Skeletal muscle cell (primary cell): ENCODE measurements around the gene FCAMR.
"Not testable (repeated sequence)": the region's sequence is repeated elsewhere in the genome, so short reads cannot be mapped to it uniquely, and the experiment has no call there.

ENCODE experiments used
- DNase-seq: peaks from one replicate; pipeline ENCODE4 v3.0.0-alpha.2; 2010; ENCODE audit warnings: low read depth
- H3K4me3 ChIP-seq: 2 replicates; pipeline ENCODE4 v1.5.1; 2011; ENCODE audit warnings: low read depth, mild to moderate bottlenecking, control low read depth, low read length, moderate library complexity

FCAMR gene

DNA sequence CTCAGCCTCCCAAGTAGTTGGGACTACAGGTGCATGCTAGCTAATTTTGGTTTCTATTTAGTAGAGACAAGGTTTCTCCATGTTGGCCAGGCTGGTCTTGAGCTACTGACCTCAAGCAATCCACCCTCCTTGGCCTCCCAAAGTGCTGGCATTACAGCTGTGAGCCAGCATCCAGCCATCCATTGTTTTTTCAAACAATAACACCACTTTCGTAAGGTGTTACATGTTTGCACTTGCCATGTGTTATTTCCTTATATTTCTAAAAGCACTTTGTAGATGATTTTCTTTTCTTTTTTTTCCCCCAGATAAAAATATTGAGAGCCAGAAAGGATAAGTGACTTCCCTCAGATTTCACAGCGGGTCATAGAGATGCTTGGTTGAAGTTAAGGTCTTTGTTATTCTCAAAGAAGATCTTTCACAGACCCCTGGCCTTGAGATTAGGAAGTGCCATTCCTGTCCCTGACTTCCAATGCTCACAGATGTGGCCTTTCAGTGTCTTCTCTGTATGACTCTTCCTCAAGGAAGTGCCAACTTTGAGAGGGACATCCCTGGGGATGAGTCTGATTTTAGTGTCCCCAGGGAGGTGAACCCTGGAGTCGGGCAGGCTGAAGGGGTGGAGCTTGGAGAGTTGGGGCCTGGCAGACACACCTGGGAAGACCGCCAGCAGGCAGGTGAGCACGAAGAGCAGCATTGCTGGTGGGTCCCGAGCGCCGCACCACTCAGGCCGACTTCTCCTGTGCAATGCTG, 30.2 kb downstream of the FCAMR start:
- H3K4me3 ChIP-seq, result no peak overlapping the region
- no peak for DNase-seq

DNA sequence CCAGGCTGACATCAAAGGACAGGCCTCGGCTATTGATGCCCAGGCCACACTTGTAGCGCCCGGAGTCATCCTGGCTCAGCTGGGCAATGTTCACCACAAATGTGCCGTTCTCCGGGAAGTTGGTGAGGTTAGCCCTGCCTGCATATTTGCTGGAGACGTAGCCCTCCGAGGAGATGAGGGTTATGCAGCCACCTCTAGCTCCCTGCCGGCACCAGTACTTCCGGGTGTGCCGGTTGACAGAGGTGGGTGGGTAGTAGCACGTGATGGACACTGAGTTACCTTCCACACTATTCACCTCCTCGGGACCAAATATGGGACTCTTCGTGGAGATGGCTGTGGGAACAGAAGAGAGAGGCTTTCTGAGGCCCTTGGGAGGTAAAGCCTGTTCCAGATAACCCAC, 31.1 kb downstream of the FCAMR start:
- no peak overlapping the region for H3K4me3 ChIP-seq
- DNase-seq, result no peak

DNA sequence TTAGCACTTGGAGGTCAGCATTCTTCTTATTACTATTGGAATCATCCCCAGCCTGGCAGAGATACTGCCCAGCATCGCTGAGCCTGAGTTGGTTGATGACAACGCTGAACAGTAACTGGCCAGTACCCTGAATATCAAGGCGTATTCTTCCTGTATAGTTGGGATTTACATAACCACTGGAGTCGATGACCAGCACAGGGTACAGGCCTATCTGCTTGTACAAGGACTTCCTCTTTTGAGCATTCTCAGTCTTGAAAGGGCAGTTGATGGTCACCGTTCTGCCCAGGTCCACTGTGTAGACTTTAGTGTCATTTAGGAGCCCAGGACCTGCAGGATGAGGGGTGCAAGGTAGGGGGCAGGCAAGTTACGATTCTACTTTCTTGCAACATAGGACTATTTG, 32.8 kb downstream of the FCAMR start:
- H3K4me3 ChIP-seq, result no peak overlapping the region
- no peak for DNase-seq

DNA sequence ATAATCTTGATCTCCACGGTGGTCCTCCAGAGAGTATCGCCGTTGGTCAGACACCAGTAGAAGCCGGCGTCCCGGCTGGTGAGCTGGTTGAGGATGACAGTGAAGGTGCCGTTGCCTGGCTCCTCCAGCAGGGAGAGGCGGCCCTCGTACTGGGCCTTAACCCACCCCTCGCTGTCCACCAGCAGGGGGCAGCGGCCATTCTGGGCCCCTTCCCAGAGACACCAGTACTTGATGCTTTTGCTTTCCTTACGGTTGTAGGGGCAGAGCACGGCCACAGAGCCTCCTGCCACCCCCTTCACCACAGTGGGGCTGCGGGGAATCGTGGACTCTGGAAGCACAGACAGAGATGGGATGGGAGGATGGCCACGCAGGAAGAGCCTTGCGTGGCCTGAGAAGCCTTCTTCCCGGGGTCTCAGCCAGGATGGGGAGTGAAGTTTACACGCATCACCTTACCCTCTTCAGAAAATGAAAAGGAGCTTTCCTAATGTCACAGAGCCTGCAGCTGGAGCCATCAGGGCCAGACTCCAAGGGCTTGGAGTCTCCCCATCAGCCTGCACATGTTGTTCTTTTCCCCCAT, 34.7 kb downstream of the FCAMR start:
- DNase-seq, result no peak
- H3K4me3 ChIP-seq, result no peak overlapping the region

DNA sequence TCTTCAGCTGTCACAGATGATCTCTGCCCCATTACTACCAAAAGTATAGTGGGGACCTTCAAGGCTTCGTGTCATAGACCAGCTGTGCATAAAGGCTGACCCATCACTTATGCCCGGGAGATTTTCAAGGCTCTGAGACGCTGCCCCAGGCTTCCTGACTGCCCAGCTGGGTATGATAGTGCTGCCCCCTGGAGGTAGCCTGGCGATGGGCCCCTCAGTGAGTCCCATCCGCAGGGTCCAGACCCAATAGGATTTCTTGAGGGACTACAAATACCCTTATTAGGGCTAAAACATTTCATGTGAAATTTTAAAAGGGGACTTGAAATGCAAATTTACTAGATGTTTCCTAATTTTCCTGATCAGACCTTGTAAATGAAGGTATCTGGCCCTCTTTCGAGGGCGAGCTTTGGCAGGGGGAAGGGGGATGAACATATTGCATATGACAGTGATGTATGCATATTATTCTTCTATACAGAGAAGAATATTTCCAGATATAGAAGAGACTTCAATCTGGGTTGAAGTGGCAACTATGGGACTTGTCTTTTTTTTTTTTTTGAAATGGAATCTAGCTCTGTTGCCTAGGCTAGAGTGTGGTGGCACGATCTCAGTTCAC, 36.8 kb downstream of the FCAMR start:
- no peak for DNase-seq
- no peak overlapping the region for H3K4me3 ChIP-seq

DNA sequence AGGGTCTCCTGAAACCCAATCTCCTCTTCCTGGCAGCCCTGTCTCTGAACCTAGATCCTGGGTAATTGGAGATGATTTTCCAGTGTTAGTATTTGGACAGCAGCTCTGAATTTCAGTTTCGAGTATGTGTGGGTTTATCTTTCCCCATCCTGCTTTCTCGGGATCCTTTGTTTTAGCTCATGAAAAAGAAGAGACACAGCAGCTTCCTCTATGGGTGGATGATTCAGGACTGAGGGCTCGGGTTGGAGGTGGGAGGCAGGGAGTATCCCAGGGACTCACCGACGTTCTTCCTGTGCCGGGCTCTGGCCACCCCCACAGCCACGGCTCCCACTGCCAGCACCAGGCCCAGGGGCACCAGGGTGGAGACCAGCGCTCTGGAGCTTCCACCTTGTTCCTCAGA, 38.1 kb downstream of the FCAMR start:
- H3K4me3 ChIP-seq, result no peak overlapping the region
- no peak for DNase-seq

DNA sequence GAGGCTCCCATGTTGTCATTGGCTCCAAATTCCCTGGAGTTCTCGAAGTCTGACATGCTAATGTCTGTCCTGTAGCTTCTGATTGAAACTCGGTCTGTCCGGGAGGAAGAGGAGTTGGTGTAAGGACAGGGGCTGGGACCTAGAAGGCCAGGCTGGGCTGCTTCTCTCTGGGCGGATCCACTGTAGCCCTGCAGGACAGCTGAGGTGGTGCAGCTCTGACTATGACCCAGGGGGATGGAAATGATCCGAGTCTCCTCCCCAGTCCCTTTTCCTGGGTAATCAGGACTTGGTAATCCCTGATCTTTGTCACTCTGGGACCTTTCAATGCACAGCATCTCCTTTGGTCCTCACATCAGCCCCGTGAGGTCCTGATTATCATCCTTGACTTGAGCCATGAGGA, 38.6 kb downstream of the FCAMR start:
- DNase-seq, result no peak
- H3K4me3 ChIP-seq, result no peak overlapping the region

DNA sequence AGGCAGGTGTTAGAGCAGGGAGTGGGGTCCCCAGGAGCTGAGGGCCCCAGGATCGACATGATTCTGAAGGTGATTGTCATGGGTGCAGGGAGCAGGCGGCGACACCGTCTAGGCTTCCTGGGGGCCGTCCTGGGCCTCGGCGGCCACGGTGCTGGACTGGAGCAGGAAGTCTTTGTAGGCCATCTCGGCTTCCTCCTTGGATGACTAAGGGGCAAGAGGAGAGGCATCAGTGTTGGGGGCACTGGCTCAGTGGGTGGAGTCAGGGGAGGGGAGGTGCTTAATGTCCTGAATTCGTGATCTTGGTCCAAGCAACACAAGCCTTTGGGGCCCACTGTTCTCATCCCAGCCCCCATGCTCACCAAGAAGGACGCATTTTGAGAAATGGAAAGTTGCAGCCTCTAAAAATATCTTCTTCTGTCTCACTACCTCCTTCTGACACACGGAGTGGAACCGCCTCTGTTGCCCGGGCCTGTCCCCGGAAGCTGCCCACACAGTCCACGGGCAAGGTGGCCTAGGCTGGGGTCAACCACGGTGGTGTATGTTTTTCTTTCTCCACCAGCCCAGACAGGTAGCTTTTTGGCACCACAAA, 40.0 kb downstream of the FCAMR start:
- no peak for DNase-seq
- H3K4me3 ChIP-seq, result no peak overlapping the region

DNA sequence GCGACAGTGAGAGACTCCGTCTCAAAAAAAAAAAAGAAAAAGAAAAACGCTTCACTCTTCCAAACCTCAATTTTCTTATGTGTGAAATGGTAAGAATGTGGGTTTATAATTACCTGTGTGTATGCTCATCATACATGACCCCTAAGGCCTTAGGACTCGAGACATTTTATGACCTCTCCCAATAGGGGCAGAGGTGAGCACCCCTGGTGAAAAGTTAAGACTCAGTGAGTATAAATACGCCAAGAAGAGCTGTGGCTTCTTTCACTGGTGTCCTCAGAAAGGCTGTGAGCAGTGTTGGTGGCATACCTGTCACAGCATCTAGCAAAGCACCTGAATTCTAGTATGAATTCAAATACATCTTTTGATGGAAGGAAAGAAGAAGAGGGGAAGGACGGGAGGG, 40.7 kb downstream of the FCAMR start:
- DNase-seq, result no peak
- H3K4me3 ChIP-seq, result no peak overlapping the region

DNA sequence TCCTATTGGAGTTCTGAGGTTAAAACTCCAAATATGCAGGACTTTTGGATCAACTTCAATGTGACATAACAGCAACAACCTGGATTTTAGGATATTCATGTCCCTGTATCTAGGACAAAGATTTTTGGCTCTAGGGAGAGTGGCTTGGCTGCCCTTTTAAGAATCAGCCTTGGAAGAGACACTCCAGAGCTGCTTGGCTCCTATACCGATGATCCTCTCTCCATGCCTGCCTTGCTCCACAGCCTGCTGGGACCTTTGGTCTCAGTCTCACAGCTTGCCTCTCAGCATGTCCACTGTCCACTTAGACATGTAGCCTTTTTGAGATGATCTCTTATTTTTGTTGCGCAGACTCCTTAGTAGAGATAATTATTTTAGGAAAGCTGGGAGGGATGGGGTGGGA, 44.0 kb downstream of the FCAMR start:
- DNase-seq, result no peak
- H3K4me3 ChIP-seq, result no peak overlapping the region

DNA sequence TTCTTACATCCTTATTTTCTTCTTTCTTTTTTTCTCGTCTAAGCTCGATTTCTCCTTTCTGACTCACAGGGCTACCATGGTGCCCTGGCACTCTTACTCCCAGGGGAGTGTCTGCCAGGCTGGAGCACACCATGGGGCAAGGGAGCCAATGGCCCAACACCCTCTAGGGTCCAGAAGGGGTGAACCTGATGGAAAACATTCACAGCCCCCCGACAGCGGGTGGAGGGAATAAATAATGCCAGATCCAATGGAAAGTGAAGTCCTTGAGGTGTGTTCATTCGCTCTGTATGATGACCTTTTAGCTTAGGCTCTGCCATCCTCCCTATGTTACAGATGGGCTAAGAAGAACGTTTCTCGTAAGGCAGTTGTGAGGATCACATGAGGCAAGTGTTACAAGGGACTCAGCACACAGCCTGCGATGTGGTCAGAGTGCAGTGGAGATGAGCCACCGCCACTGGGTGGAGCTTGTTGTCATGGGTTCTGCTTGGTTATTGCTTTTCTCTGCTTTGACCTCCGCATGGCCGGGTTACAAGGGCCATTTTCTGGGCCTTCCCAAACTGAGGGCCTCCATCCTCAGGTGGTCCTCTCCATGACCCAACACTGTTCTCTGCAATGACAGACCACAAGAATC, 45.0 kb downstream of the FCAMR start:
- no peak for DNase-seq

DNA sequence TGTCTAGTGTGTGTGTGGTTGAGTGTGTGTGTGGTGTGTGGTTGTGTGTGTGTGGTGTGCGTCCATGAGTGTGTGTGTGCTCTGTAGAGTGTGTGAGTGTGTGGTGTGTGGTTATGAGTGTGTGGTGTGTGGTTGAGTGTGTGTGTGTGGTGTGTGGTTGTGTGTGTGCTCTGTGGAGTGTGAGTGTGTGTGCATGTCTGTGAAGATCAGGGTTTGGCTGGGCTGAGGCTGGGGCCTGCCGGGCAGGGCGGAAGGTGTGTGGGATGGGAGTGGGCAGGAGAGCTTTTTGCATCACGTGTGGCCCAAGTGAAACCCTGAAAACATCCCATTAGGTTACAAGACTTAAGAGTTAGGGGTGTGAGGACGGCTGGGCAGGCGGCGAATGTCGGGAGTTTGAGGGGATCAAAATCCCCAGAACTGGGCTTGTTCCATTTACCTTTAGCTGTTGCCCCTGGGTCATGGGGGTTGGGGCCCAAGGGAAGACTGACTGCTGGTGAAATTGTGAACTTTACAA, 45.6 kb downstream of the FCAMR start:
- no peak overlapping the region for H3K4me3 ChIP-seq
- no peak for DNase-seq

More for the DNA sequence above, 45.0 kb downstream of the FCAMR start:
- no peak overlapping the region for H3K4me3 ChIP-seq

DNA sequence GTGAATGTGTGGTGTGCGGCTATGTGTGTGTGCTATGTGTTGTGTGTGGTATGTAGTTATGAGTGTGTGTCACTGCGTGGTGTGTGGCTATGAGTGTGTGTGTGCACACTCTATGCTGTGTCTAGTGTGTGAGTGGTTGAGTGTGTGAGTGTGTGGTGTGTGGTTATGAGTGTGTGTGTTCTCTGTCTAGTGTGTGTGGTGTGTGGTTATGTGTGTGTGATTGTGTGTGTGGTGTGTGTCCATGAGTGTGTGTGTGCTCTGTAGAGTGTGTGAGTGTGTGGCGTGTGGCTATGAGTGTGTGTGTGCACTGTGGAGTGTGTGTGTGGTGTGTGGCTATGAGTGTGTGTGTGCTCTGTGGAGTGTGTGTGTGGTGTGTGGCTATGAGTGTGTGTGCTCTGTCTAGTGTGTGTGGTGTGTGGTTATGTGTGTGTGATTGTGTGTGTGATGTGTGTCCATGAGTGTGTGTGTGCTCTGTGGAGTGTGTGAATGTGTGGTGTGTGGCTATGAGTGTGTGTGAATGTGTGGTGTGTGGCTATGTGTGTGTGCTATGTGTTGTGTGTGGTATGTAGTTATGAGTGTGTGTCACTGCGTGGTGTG, 46.2 kb downstream of the FCAMR start:
- DNase-seq, H3K4me3 ChIP-seq: not testable (repeated sequence)

DNA sequence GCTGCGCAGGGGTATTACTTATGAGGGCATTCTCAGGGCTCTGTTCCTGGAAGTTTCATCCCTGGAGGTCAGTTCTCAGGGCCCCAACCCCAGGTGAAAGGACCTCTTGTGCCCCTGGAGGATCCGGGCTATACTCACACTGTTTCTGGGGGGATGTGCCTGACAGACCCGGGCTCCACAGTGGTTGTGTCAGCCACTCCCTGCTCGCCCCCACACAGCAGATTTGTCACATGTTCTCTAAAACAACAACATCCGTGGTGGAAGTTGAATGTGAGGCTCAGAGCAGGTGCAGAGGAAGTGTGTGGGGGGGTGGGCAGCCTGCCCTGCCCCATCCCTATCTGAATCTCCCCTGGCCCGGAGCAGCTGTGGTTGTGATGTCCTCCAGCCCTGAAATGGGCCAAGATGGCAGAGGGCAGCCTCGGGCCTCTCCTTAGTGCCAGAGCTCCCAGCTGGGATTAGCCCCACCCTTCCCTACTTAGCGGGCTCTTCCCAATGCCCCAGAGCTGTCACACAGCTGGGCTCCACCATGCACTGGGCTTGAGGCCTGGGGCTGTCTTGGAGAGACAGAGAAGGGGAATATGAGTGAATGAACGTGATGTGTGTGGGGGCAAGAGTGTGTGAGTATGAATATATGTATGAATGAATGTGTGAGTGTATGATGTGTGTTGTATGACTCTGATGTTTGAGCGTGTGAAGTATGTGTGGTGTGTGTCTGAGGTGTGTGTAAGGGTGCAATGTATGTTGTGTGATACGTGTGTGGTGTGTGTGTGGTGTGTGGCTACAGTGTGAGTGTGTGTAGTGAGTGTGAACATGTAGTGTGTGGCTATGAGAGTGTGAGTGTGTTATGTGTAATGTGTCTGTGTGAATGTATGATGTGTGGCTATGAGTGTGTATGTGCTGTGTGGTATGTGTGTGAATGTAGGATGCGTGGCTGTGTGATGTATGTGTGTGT, 47.0 kb downstream of the FCAMR start:
- no peak for DNase-seq

DNA sequence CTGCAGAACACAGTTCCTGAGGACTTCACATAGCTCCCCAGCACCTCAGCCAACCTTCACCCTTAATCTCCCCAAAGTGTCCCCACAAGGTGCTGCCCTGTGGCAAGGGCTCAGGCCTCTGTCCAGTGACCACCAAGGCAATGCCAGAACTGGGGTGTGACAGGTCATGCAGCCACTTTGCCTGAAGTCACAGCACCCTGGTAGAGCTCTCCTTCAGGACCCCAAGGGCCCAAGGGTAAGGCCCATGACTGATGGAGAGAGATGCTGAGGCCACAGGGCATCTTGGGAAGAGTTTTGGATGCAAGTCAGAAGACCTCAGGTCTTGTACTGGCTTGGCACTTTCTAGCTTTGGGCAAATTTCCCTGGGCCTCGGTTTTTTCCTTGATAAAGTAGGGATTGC, 47.7 kb downstream of the FCAMR start:
- H3K4me3 ChIP-seq, result no peak overlapping the region
- no peak for DNase-seq

More for the DNA sequence above, 47.0 kb downstream of the FCAMR start:
- H3K4me3 ChIP-seq, result no peak overlapping the region

DNA sequence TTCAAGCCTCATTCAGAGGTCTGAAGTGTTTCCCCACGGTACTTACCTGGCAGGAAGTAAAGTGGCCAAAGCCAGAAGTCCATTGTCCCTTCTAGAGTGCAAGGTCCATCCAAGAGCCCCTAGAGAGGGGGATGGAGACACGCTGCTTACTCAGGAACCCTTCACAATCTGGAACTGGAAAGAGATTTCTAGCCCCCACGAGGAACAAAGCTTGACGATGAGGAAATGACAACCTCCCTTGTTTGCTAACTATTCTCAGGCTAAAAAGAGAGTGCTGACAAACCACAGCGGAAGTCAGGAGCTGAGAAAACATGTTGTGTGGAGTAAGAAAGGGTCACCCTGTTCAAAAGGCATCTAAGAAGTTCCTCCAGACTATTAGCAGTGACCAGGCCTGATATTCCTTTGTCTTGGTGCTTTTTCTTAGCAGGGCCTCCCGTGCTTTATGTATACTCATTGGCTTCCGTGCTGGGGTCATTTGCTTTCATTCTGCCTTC, 48.4 kb downstream of the FCAMR start, which contains the start of gene FCMR:
FCMR (minus strand) TSS at position 170 of the 494 bp plus-strand sequence; CDS start at position 83, 87 bp downstream.
- no peak within 1 kb of the TSS for H3K4me3 ChIP-seq
- DNase-seq, result no peak

DNA sequence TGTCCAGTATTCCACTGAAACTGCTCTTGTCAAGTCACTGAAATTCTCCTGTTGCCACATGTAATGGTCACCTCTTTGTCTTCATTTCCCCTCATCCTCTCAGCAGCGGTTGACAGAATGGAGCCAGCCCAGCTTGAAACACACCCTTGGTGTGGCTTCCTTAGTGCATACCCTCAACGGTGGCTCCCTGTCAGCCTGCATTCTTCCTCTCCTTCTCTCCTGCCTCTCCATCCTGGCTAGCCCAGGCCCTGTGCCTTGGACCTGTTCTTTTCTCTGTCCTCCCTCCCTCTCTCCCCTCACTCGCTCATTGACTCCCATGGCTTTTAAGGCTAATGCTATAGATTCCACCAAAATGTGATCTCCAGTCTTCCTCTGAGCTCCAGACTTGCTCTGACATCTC, 52.2 kb downstream of the FCAMR start:
- no peak overlapping the region for H3K4me3 ChIP-seq
- DNase-seq, result no peak

DNA sequence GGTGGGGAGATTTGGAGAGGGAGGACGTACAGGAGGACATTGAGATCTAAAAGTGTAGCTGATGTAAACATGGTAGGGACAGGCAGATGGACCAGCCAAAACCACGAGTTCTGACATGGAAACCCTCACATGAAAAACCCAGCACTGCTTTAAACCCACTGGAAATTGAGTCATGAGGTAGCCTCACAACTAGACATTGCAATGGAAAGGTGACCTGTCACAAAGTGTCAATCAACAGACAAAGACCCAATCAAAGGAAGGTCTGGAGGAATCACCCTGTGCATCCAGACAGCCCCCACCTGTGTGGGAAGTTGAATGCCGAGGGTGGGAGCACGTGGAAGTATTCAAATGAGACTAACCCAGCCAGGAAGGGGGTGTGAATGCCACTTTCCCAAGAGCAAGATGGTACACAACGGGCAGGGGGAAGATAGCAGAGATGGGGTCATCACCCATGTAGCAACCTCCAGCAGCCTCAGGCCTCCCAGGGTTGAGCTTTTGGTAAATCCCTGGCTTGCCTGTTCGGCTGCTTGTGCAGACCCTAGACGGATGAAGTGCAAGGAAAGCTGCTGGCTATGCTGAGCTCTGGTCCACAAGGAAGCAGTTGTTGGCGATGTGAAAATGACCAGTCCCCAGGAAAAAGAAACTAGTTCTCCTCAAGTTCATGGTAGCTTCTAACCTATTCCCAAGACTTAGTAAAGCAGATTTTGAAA, 54.1 kb downstream of the FCAMR start:
- H3K4me3 ChIP-seq, result no peak overlapping the region
- DNase-seq, result no peak
